Stimulated activated CD8-positive, alpha-beta memory T cell treated with anti-CD3 and anti-CD28 coated beads, Interleukin-2, amount 100 ng/mL, for 48 hours (primary cell): ENCODE data around the gene AMIGO2.
"Not testable (repeated sequence)": the region's sequence is repeated elsewhere in the genome, so short reads cannot be mapped to it uniquely, and the experiment has no call there.

Source experiments
- DNase-seq, 2 donors: peaks; one replicate each; pipeline ENCODE4 v3.0.0-alpha.2; 2020; ENCODE audit warnings: low read depth in 2 of 2

Gene AMIGO2

GRCh38 chr12:47079468-47079980 lies at the start of gene AMIGO2, which contains the start of gene PCED1B:
TSS of gene AMIGO2 (minus strand) at chr12:47079959. CDS start at chr12:47079002, 957 bp downstream.
TSS of gene PCED1B (plus strand) at chr12:47079621. CDS start at chr12:47235064, 155,443 bp downstream.
- peak; percentile 59 to 61 for DNase-seq

GRCh38 chr12:47126246-47126645 lies 46.5 kb upstream of the AMIGO2 start:
- no peak for DNase-seq

GRCh38 chr12:47124451-47124850 lies 44.7 kb upstream of the AMIGO2 start:
- no peak for DNase-seq

- DNase-seq: no peak
Observed at GRCh38 chr12:47123730-47124129, 44.0 kb upstream of the AMIGO2 start.

GRCh38 chr12:47122602-47123001 lies 42.8 kb upstream of the AMIGO2 start:
- DNase-seq: no peak

- no peak for DNase-seq
Observed at GRCh38 chr12:47121146-47121545, 41.4 kb upstream of the AMIGO2 start.

GRCh38 chr12:47120736-47121135 lies 41.0 kb upstream of the AMIGO2 start:
- peak in 1 of 2 donors; percentile 5 for DNase-seq

GRCh38 chr12:47117305-47117704 lies 37.5 kb upstream of the AMIGO2 start:
- DNase-seq: not testable (repeated sequence)

GRCh38 chr12:47114481-47114892 lies 34.7 kb upstream of the AMIGO2 start:
- no peak for DNase-seq

- no peak for DNase-seq
Observed at GRCh38 chr12:47112679-47113078, 32.9 kb upstream of the AMIGO2 start.

GRCh38 chr12:47111854-47112253 lies 32.1 kb upstream of the AMIGO2 start:
- no peak for DNase-seq

GRCh38 chr12:47111392-47111778 lies 31.6 kb upstream of the AMIGO2 start:
- DNase-seq: no peak

- DNase-seq: no peak
Observed at GRCh38 chr12:47110718-47111391, 31.1 kb upstream of the AMIGO2 start.

- DNase-seq: no peak
Observed at GRCh38 chr12:47110011-47110541, 30.3 kb upstream of the AMIGO2 start.

GRCh38 chr12:47107926-47108325 lies 28.2 kb upstream of the AMIGO2 start:
- no peak for DNase-seq

GRCh38 chr12:47107446-47107845 lies 27.7 kb upstream of the AMIGO2 start:
- DNase-seq: no peak

GRCh38 chr12:47105914-47106674 lies 26.3 kb upstream of the AMIGO2 start:
- no peak for DNase-seq

- no peak for DNase-seq
Observed at GRCh38 chr12:47102845-47103651, 23.3 kb upstream of the AMIGO2 start.

GRCh38 chr12:47102406-47102805 lies 22.6 kb upstream of the AMIGO2 start:
- DNase-seq: no peak

GRCh38 chr12:47100160-47100559 lies 20.4 kb upstream of the AMIGO2 start:
- DNase-seq: no peak

GRCh38 chr12:47099610-47100009 lies 19.9 kb upstream of the AMIGO2 start:
- no peak for DNase-seq

- DNase-seq: no peak
Observed at GRCh38 chr12:47098099-47098498, 18.3 kb upstream of the AMIGO2 start.
